ENCODE measurements around the gene FRAS1. TPM values are rescaled to one million over a fixed set of nuclear protein-coding genes. Genes with fewer than 3 reads are reported as not detected.

FRAS1 gene
- total RNA-seq, 2 experiments from 2014 or later, result not detected

DNA sequence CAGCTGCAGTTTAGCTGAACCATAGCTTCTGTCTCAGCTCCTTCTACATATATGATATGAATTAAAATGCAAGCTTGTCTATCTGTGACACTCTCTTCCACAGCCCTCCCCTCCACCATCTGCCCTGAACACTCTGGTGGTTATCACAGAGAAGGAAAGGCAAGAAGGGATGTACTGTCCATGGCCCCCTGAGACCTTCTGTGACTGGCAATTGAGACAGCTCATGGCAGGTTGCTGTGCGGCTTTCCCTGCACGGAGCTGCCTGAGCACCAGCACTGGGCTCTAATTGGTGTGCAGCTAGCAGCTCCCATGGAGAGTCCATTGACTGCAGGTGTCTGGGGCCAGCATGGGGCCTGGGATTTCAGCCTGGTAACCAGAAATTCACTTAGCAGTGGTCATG is 384.6 kb downstream of the FRAS1 start:
- ChIA-PET POLR2A (interaction anchor here (0.7 kb wide), 1 partner anchor 95 kb away, joined by 4 read pairs; no protein-coding TSS in a partner anchor), CTCF (no interaction called here)
- Mint-ChIP-seq H3K4me1 (ENCODE audit: low read depth) (no peaks in the 10 kb centered on the region), H3K27me3 (no peaks in the 10 kb centered on the region), H3K4me3 (no peak overlapping the region), H3K36me3 (ENCODE audit: low read depth) (no peaks in the 10 kb centered on the region), H3K27ac (no peak overlapping the region), H3K9me3 (no peaks in the 10 kb centered on the region)
- TF ChIP-seq, protein P1, sequence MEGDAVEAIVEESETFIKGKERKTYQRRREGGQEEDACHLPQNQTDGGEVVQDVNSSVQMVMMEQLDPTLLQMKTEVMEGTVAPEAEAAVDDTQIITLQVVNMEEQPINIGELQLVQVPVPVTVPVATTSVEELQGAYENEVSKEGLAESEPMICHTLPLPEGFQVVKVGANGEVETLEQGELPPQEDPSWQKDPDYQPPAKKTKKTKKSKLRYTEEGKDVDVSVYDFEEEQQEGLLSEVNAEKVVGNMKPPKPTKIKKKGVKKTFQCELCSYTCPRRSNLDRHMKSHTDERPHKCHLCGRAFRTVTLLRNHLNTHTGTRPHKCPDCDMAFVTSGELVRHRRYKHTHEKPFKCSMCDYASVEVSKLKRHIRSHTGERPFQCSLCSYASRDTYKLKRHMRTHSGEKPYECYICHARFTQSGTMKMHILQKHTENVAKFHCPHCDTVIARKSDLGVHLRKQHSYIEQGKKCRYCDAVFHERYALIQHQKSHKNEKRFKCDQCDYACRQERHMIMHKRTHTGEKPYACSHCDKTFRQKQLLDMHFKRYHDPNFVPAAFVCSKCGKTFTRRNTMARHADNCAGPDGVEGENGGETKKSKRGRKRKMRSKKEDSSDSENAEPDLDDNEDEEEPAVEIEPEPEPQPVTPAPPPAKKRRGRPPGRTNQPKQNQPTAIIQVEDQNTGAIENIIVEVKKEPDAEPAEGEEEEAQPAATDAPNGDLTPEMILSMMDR (IDR thresholded peaks at IDR 0.05), result no peak
- H3K4me3 ChIP-seq (ENCODE audit: low read length), result no peak overlapping the region
- ATAC-seq (ENCODE audit: poor library complexity) (no peak), DNase-seq (no peak)
- H3K4me1 ChIP-seq (ENCODE audit: insufficient read depth, low read length), result no peaks in the 10 kb centered on the region
- H3K27ac ChIP-seq (ENCODE audit: low read depth in 1 of 2, low read length in 2 of 2), result no peak overlapping the region
- H3K27me3 ChIP-seq (ENCODE audit: control insufficient read depth in 1 of 2, insufficient read depth in 2 of 2, low read length in 2 of 2), result peaks cover 0 to 3% of the 10 kb centered on the region in 2 experiments
- intact Hi-C loops (cut with DNase I, micrococcal nuclease), result no loop called here
- no peaks in the 10 kb centered on the region for H3K36me3 ChIP-seq (ENCODE audit: insufficient read depth, low read length)
- no peaks in the 10 kb centered on the region for H3K9me3 ChIP-seq (ENCODE audit: control insufficient read depth in 1 of 2, insufficient read depth in 1 of 2, low read length in 2 of 2)

DNA sequence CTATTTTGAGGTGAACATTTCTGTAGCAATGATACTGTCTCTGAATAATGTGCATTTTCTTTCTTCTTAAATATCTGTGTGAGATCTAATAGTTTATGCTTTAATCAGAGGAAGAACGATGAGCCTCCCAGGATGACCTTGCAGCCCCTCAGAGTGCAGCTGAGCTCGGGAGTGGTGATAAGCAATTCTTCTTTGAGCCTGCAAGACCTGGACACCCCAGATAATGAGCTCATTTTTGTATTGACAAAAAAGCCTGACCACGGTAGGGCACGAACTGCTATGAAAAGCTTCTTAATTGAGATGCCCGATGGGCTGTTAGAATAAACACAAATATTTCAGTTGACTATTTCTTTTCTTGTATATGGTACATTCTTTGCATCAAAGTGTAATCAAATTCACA is 389.5 kb downstream of the FRAS1 start:
- Histone ChIP-seq H3K27ac (ENCODE audit: low read depth in 1 of 2, low read length in 2 of 2) (no peak overlapping the region), H3K4me1 (ENCODE audit: insufficient read depth, low read length) (no peaks in the 10 kb centered on the region), H3K27me3 (ENCODE audit: control insufficient read depth in 1 of 2, insufficient read depth in 2 of 2, low read length in 2 of 2) (peaks cover 0 to 3% of the 10 kb centered on the region in 2 experiments), H3K4me3 (ENCODE audit: low read length) (no peak overlapping the region), H3K36me3 (ENCODE audit: insufficient read depth, low read length) (no peaks in the 10 kb centered on the region), H3K9me3 (ENCODE audit: control insufficient read depth in 1 of 2, insufficient read depth in 1 of 2, low read length in 2 of 2) (no peaks in the 10 kb centered on the region)
- intact Hi-C loops (cut with DNase I, micrococcal nuclease), result no loop called here
- DNase-seq, result no peak
- no peak for ATAC-seq (ENCODE audit: poor library complexity)
- Mint-ChIP-seq H3K9me3 (no peaks in the 10 kb centered on the region), H3K4me3 (no peak overlapping the region), H3K27me3 (no peaks in the 10 kb centered on the region), H3K4me1 (ENCODE audit: low read depth) (no peaks in the 10 kb centered on the region), H3K27ac (no peak overlapping the region), H3K36me3 (ENCODE audit: low read depth) (no peaks in the 10 kb centered on the region)
- ChIA-PET CTCF (interaction anchor here (0.9 kb wide), 1 partner anchor 8 kb away, joined by 3 read pairs; no protein-coding TSS in a partner anchor), POLR2A (interaction anchor here (0.6 kb wide), 1 partner anchor 1919 kb away, joined by 3 read pairs; no protein-coding TSS in a partner anchor)
- TF ChIP-seq, protein P1 (IDR thresholded peaks at IDR 0.05), result no peak

DNA sequence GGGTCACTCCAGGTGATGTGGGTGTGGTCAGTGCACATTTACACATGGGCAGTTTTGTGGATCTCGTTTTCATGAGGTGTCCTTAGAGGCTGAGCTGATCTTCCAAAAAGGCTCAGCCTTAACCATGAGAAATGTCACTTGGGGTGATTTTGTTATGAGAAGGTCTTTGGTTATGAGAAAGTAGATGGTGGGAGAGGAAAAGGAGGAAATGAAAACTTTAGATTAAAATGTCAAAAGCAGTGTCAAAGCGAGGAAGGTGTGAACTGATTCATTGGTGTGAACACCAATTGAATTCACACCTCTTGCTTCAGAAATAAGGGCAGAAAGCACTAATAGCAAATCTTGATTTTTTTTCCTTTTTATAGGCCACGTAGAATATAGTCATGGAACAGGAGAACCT is 394.3 kb downstream of the FRAS1 start:
- H3K36me3 ChIP-seq (ENCODE audit: insufficient read depth, low read length), result no peaks in the 10 kb centered on the region
- no peak overlapping the region for H3K4me3 ChIP-seq (ENCODE audit: low read length)
- Mint-ChIP-seq H3K4me3 (no peak overlapping the region), H3K27me3 (peaks cover 16% of the 10 kb centered on the region), H3K27ac (no peak overlapping the region), H3K4me1 (ENCODE audit: low read depth) (no peaks in the 10 kb centered on the region), H3K36me3 (ENCODE audit: low read depth) (no peaks in the 10 kb centered on the region), H3K9me3 (no peaks in the 10 kb centered on the region)
- no peaks in the 10 kb centered on the region for H3K4me1 ChIP-seq (ENCODE audit: insufficient read depth, low read length)
- TF ChIP-seq, protein P1 (IDR thresholded peaks at IDR 0.05), result no peak
- DNase-seq (no peak), ATAC-seq (ENCODE audit: poor library complexity) (no peak)
- intact Hi-C loops (cut with DNase I, micrococcal nuclease), result no loop called here
- H3K27ac ChIP-seq (ENCODE audit: low read depth in 1 of 2, low read length in 2 of 2), result no peak overlapping the region
- H3K9me3 ChIP-seq (ENCODE audit: control insufficient read depth in 1 of 2, insufficient read depth in 1 of 2, low read length in 2 of 2), result no peaks in the 10 kb centered on the region
- ChIA-PET POLR2A (no interaction called here), CTCF (no interaction called here)
- H3K27me3 ChIP-seq (ENCODE audit: control insufficient read depth in 1 of 2, insufficient read depth in 2 of 2, low read length in 2 of 2), result no peaks in the 10 kb centered on the region

Data from CD4-positive, alpha-beta T cell (primary cell).